Karpas-422 (cell line): ENCODE results near the gene RYR2. TPM values are rescaled to one million over a fixed set of nuclear protein-coding genes. Genes with fewer than 3 reads are reported as not detected.
A peak's percentile ranks its signal among the peaks of the same experiment; 100 is the strongest.
"Not testable (repeated sequence)": the region's sequence is repeated elsewhere in the genome, so short reads cannot be mapped to it uniquely, and the experiment has no call there.

Experiments used
- DNase-seq: peaks from one replicate; pipeline ENCODE4 v3.0.0-alpha.2; 2015
- H2AFZ ChIP-seq: fragments of 200-600 bp; sonication (generic); 2 replicates; pipeline ENCODE4 v1.6.1; 2014; ENCODE audit warnings: antibody characterized with exemption, low read length, mixed read lengths
- H3K27ac ChIP-seq: fragments of 200-600 bp; sonication (generic); 2 replicates; pipeline ENCODE4 v1.5.1; 2014; ENCODE audit warnings: mild to moderate bottlenecking, low read length, moderate library complexity
- H3K27me3 ChIP-seq: fragments of 200-600 bp; sonication (generic); 2 replicates; pipeline ENCODE4 v1.6.1; 2014; ENCODE audit warnings: low read length, mixed read lengths
- H3K36me3 ChIP-seq: fragments of 200-600 bp; sonication (generic); 2 replicates; pipeline ENCODE4 v1.6.1; 2014; ENCODE audit warnings: low read length, mixed read lengths; ENCODE audit not compliant: insufficient read depth
- H3K4me1 ChIP-seq: fragments of 200-600 bp; sonication (generic); 2 replicates; pipeline ENCODE4 v1.6.1; 2014; ENCODE audit warnings: mild to moderate bottlenecking, low read length, mixed read lengths
- H3K4me2 ChIP-seq: fragments of 200-600 bp; sonication (generic); 2 replicates; pipeline ENCODE4 v1.6.1; 2014; ENCODE audit warnings: low read length, low read depth, mild to moderate bottlenecking; ENCODE audit not compliant: poor library complexity, severe bottlenecking
- H3K4me3 ChIP-seq: fragments of 200-600 bp; sonication (generic); 2 replicates; pipeline ENCODE4 v1.5.1; 2014; ENCODE audit warnings: mild to moderate bottlenecking, antibody characterized with exemption, low read length, mixed read lengths
- H3K79me2 ChIP-seq: fragments of 200-600 bp; sonication (generic); 2 replicates; pipeline ENCODE4 v1.6.1; 2014; ENCODE audit warnings: mild to moderate bottlenecking, low read length, mixed read lengths
- H3K9ac ChIP-seq: fragments of 200-600 bp; sonication (generic); 2 replicates; pipeline ENCODE4 v1.6.0; 2014; ENCODE audit warnings: low read length
- H3K9me2 ChIP-seq: fragments of 200-600 bp; sonication (generic), shearing (Covaris generic); replicated peaks from 2 replicates; pipeline ENCODE4 v1.6.0; 2014; ENCODE audit warnings: mild to moderate bottlenecking, low read length, moderate library complexity; ENCODE audit not compliant: insufficient read depth
- H3K9me3 ChIP-seq: fragments of 300-700, 200-600 bp; sonication (generic); 2 replicates; pipeline ENCODE4 v1.6.1; 2014; ENCODE audit warnings: low read length, mixed read lengths
- H4K20me1 ChIP-seq: fragments of 200-600 bp; sonication (generic); 2 replicates; pipeline ENCODE4 v1.6.1; 2014; ENCODE audit warnings: mild to moderate bottlenecking, antibody characterized with exemption, low read length, low read depth; ENCODE audit not compliant: insufficient read depth
- total RNA-seq: library from RNA; depleted of rRNA; stranded (reverse); fragments of >200 nt; shearing (Covaris generic); gene quantifications from 2 replicates; pipeline ENCODE4 v1.2.3, GENCODE V29; 2014; ENCODE audit warnings: low replicate concordance

The RYR2 gene
- total RNA-seq, 1 experiment from 2014 or later: not detected

DNA sequence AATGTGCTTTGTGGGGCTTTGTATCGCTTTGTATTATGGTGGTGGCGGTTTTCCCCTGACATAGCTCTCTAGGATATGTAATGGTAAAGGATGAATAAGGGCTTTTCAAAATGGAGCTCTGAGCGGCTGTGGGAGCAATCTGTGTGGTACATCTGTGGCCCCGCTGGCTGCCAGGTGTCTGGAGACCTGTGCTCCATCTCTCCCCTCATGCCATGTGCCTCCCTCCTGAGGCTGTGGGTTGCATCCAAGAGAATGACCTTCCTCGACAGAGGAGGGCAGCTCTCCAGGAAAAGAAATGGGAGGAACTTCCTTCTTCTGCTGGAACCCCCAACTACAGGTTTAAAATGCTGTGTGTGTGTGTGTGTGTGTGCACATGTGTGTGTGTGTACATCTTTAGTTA is 78.7 kb downstream of the RYR2 start:
- no peaks in the 10 kb centered on the region for H3K9me3 ChIP-seq
- no peak overlapping the region for H2AFZ ChIP-seq
- DNase-seq: no peak
- H3K27me3 ChIP-seq: no peaks in the 10 kb centered on the region
- no peak overlapping the region for H3K27ac ChIP-seq
- H3K9ac ChIP-seq: no peak overlapping the region
- no peaks in the 10 kb centered on the region for H3K79me2 ChIP-seq
- no peaks in the 10 kb centered on the region for H3K36me3 ChIP-seq
- no peaks in the 10 kb centered on the region for H3K4me1 ChIP-seq
- H3K9me2 ChIP-seq: no peaks in the 10 kb centered on the region
- no peaks in the 10 kb centered on the region for H4K20me1 ChIP-seq
- no peak overlapping the region for H3K4me3 ChIP-seq
- H3K4me2 ChIP-seq: no peak overlapping the region

DNA sequence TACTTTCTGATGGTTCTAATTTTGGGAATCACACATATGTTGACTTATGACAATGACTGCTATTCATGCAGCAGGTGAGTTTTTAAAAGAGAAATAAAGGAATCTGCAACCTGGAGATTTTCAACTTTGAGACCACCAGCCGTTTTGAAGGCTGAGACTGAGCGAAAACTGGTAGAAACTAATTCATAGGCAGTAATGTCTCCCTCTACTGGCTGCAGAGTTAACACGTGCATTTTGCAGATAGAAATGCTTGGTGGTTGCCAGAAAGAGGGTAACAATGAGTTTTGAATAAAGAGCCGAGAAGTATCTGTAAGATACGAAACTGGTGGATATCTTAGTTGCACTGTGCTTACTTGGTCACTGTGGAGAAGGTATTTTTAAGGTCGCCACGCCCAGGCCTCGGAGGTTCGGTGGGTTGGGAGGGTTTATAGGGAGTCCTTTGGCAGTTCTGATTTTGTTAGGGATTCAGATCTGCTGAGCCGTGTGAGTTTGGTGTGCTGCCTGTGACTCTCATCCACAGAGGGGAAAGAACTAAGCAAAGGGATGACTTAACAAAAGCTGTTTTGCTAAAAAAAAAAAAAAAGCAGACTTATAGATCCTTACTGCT is 83.0 kb downstream of the RYR2 start:
- H3K9ac ChIP-seq: no peak overlapping the region
- no peaks in the 10 kb centered on the region for H3K27me3 ChIP-seq
- no peaks in the 10 kb centered on the region for H3K9me2 ChIP-seq
- H3K36me3 ChIP-seq: no peaks in the 10 kb centered on the region
- peak; percentile 74 for DNase-seq
- H3K79me2 ChIP-seq: no peaks in the 10 kb centered on the region
- H3K4me2 ChIP-seq: no peak overlapping the region
- H2AFZ ChIP-seq: no peak overlapping the region
- H3K9me3 ChIP-seq: no peaks in the 10 kb centered on the region; the same call in 1 of the 2 replicates
- H4K20me1 ChIP-seq: no peaks in the 10 kb centered on the region
- H3K4me1 ChIP-seq: no peaks in the 10 kb centered on the region
- H3K27ac ChIP-seq: no peak overlapping the region
- no peak overlapping the region for H3K4me3 ChIP-seq

DNA sequence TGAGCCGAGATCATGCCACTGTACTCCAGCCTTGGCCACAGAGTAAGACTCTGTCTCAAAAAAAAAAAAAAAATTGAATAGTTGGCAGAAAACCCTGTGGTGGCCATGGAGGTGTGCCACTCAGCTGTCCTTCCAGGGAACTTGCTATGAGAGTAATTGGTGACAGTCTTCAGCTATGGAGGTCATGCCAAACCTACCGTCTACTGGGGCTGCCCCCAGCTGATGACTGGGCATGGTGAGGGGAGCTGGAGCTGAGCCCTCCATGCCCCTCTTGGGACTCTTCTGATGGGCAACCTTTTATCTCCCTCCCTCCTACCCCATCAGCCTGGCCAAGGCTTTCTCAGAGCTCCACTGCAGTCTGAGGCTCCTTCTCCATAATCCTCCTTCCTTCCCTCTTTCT is 84.2 kb downstream of the RYR2 start:
- Histone ChIP-seq H2AFZ (no peak overlapping the region), H3K4me3 (no peak overlapping the region), H3K79me2 (no peaks in the 10 kb centered on the region), H3K36me3 (no peaks in the 10 kb centered on the region), H3K4me1 (no peaks in the 10 kb centered on the region), H3K9me3 (no peaks in the 10 kb centered on the region; the same call in 1 of the 2 replicates), H3K27ac (no peak overlapping the region), H3K9me2 (no peaks in the 10 kb centered on the region), H3K4me2 (no peak overlapping the region), H4K20me1 (no peaks in the 10 kb centered on the region), H3K9ac (no peak overlapping the region), H3K27me3 (no peaks in the 10 kb centered on the region)
- DNase-seq: no peak

DNA sequence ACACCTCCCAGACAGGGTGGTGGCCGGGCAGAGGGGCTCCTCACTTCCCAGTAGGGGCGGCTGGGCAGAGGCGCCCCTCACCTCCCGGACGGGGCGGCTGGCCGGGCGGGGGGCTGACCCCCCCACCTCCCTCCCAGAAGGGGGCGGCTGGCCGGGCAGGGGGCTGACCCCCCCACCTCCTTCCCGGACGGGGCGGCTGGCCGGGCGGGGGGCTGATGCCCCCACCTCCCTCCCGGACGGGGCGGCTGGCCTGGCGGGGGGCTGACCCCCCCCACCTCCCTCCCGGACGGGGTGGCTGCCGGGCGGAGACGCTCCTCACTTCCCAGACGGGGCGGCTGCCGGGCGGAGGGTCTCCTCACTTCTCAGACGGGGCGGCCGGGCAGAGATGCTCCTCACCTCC is 85.3 kb downstream of the RYR2 start:
- not testable (repeated sequence) for H4K20me1 ChIP-seq, H3K9me3 ChIP-seq, H3K4me1 ChIP-seq, H3K9me2 ChIP-seq, H3K36me3 ChIP-seq, DNase-seq, H3K79me2 ChIP-seq, H3K27me3 ChIP-seq, H3K4me2 ChIP-seq, H3K9ac ChIP-seq, H3K4me3 ChIP-seq, H2AFZ ChIP-seq, H3K27ac ChIP-seq

DNA sequence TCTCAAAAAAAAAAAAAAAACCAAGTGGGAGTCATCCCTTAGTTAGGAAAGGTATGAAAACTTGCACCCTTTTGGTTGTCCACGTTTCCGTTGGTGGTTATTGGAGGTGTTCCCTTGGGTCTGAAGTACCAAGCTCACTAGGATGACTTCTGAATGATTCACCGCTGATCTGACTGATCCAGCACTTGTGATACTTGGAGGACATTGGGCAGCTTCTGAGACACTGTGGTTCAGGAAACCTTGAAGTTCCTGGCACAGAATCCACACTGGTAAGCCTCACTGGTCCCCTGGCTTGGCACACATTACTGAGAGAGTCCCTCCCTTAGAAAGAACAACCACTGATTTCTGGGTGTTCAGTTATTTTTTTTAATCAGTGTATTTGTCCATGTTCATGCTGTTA is 91.9 kb downstream of the RYR2 start:
- H3K36me3 ChIP-seq: no peaks in the 10 kb centered on the region
- no peaks in the 10 kb centered on the region for H3K4me1 ChIP-seq
- H3K9me2 ChIP-seq: no peaks in the 10 kb centered on the region
- no peaks in the 10 kb centered on the region; the same call in 1 of the 2 replicates for H3K9me3 ChIP-seq
- no peak for DNase-seq
- no peaks in the 10 kb centered on the region for H3K27me3 ChIP-seq
- no peak overlapping the region for H3K27ac ChIP-seq
- no peak overlapping the region for H3K9ac ChIP-seq
- H4K20me1 ChIP-seq: no peaks in the 10 kb centered on the region
- no peak overlapping the region for H3K4me2 ChIP-seq
- no peak overlapping the region for H3K4me3 ChIP-seq
- no peak overlapping the region for H2AFZ ChIP-seq
- H3K79me2 ChIP-seq: no peaks in the 10 kb centered on the region

DNA sequence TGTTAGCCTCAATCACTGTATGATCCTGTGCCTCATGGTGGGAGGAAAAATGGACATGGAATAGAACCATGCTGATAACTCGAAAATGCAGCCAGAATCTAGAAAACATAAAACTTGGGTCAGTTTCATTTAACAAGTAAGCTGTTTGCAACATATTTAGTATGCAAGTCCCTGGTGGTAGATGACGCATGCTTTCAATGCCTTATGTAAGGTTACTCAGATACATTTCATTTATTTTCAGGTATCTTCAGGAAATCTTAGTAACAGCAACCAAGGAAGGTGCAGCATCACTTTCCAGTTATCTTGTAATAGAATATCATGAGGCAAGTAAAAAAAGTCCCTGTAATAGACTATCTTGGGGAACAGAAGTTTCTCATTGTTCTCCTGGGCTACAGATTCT is 92.9 kb downstream of the RYR2 start:
- Histone ChIP-seq H3K4me2 (no peak overlapping the region), H3K4me3 (no peak overlapping the region), H3K9me3 (no peaks in the 10 kb centered on the region), H3K36me3 (no peaks in the 10 kb centered on the region), H3K79me2 (no peaks in the 10 kb centered on the region), H2AFZ (no peak overlapping the region), H4K20me1 (no peaks in the 10 kb centered on the region), H3K9me2 (no peaks in the 10 kb centered on the region), H3K27ac (no peak overlapping the region), H3K27me3 (no peaks in the 10 kb centered on the region), H3K9ac (no peak overlapping the region), H3K4me1 (no peaks in the 10 kb centered on the region)
- no peak for DNase-seq

DNA sequence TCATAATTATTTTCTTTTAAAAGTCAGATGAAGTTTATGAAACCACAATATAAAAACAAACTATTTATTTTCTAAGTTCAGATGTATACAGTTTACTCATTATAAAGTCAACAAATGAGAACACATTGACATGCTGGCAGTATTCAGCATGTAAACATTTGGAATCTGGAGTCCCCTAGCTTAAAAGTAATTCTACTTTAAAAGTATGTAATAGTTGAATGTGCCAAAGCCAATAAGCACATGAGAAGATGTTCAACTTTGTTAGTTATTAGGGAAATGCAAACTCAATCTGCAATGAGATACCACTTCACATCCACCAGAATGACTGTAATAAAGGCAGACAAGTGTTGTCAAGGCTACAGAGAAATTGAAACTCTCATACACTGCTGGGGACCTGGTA is 96.6 kb downstream of the RYR2 start:
- no peak overlapping the region for H3K4me3 ChIP-seq
- no peak overlapping the region for H3K27ac ChIP-seq
- H3K9me3 ChIP-seq: no peaks in the 10 kb centered on the region
- H3K9me2 ChIP-seq: no peaks in the 10 kb centered on the region
- DNase-seq: no peak
- H3K9ac ChIP-seq: no peak overlapping the region
- H3K4me2 ChIP-seq: no peak overlapping the region
- H3K4me1 ChIP-seq: no peaks in the 10 kb centered on the region
- H4K20me1 ChIP-seq: no peaks in the 10 kb centered on the region
- no peaks in the 10 kb centered on the region for H3K27me3 ChIP-seq
- no peaks in the 10 kb centered on the region for H3K79me2 ChIP-seq
- H3K36me3 ChIP-seq: no peaks in the 10 kb centered on the region
- H2AFZ ChIP-seq: no peak overlapping the region

DNA sequence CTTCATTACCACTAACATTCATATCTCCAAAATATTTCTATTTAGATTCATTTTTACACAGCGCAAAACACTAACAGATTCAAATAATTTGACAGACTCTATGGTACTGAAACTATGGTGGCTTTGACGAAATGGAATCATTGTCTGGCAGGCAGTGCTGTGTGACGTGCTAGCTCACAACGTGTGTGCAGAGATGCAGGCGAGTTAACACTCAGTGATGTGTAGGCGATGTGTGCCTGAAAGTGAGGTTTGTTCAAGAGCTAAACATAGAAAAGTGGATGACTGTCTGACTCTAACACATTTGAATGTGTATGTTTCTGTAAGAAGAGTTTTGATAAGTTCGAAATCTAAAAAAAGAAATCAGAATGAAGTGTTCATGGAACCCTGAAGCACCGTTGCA is 97.7 kb downstream of the RYR2 start:
- Histone ChIP-seq H3K9me2 (no peaks in the 10 kb centered on the region), H3K9ac (no peak overlapping the region), H3K4me2 (no peak overlapping the region), H4K20me1 (no peaks in the 10 kb centered on the region), H3K36me3 (no peaks in the 10 kb centered on the region), H3K27me3 (no peaks in the 10 kb centered on the region), H2AFZ (no peak overlapping the region), H3K4me1 (no peaks in the 10 kb centered on the region), H3K79me2 (no peaks in the 10 kb centered on the region), H3K9me3 (no peaks in the 10 kb centered on the region), H3K4me3 (no peak overlapping the region), H3K27ac (no peak overlapping the region)
- no peak for DNase-seq

DNA sequence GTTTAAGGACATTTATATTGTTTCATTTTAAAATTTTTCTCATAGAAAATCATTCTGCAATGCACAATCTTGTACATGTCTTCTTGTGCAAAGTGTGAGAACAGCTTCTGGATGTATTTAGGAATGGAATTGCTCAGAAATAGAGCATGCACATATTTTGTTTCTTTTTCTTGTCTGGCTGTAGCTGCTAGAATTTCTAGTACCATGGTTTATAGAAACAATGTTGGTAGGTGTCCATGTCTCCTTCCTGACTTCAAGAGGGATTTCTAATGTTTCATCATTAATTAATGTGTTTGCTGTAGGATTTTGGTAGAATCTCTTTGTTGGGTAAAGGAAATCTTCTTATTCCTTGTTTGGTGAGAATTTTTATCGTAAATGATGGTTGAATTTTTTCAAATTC is 99.0 kb downstream of the RYR2 start:
- Histone ChIP-seq H3K79me2 (no peaks in the 10 kb centered on the region), H3K9me2 (no peaks in the 10 kb centered on the region), H3K9me3 (no peaks in the 10 kb centered on the region)

More for the DNA sequence above, 99.0 kb downstream of the RYR2 start:
- Histone ChIP-seq H3K36me3 (no peaks in the 10 kb centered on the region), H2AFZ (no peak overlapping the region), H3K9ac (no peak overlapping the region), H3K4me2 (no peak overlapping the region), H3K27ac (no peak overlapping the region), H3K27me3 (no peaks in the 10 kb centered on the region), H3K4me3 (no peak overlapping the region), H3K4me1 (no peaks in the 10 kb centered on the region), H4K20me1 (no peaks in the 10 kb centered on the region)
- no peak for DNase-seq
